A673 (cell line): ENCODE measurements around the gene POLR1G. TPM values are rescaled to one million over a fixed set of nuclear protein-coding genes. Genes with fewer than 3 reads are reported as not detected.

ENCODE experiments used
- BruUV-seq: library from RNA; stranded (reverse); fragments of 400-500 nt; replicated peaks from 2 replicates; lab custom pipeline; 2021; lab: Mats Ljungman, UMichigan
- CTCF ChIA-PET: fragments of 300-600 bp; sonication (Branson Sonifier 250); formaldehyde crosslinking; loops from one replicate; lab custom pipeline; 2022; ENCODE audit warnings: antibody characterized with exemption; lab: Charles Lee
- POLR2A ChIA-PET: fragments of 300-600 bp; sonication (Branson Sonifier 250); formaldehyde crosslinking; loops from one replicate; lab custom pipeline; 2022; ENCODE audit warnings: antibody characterized with exemption; ENCODE audit not compliant: low non-redundant PET; lab: Charles Lee
- DNase-seq: peaks from one replicate; pipeline ENCODE4 v3.0.0-alpha.2; 2015; ENCODE audit warnings: low spot score
- H3K27ac ChIP-seq: fragments of 200-600 bp; sonication (generic); 2 replicates; pipeline ENCODE4 v1.5.1; 2016; ENCODE audit warnings: mixed run types, low read depth, mild to moderate bottlenecking, mixed read lengths, antibody characterized with exemption, low read length; ENCODE audit not compliant: poor library complexity, severe bottlenecking
- H3K27me3 ChIP-seq: fragments of 200-600 bp; sonication (generic); replicated peaks from 2 replicates; pipeline ENCODE4 v1.6.1; 2017; ENCODE audit warnings: mixed run types, low read depth, mild to moderate bottlenecking, mixed read lengths, antibody characterized with exemption, low read length; ENCODE audit not compliant: insufficient read depth, poor library complexity
- H3K36me3 ChIP-seq: fragments of 200-600 bp; sonication (generic); 2 replicates; pipeline ENCODE4 v1.6.1; 2016; ENCODE audit warnings: mixed run types, mild to moderate bottlenecking, mixed read lengths, antibody characterized with exemption, low read length; ENCODE audit not compliant: insufficient read depth, poor library complexity, severe bottlenecking
- H3K4me1 ChIP-seq: fragments of 200-600 bp; sonication (generic); 2 replicates; pipeline ENCODE4 v1.6.1; 2017; ENCODE audit warnings: mixed run types, mild to moderate bottlenecking, mixed read lengths, antibody characterized with exemption, low read length; ENCODE audit not compliant: insufficient read depth, poor library complexity, severe bottlenecking
- H3K4me3 ChIP-seq: fragments of 200-600 bp; sonication (generic); 2 replicates; pipeline ENCODE4 v1.5.1; 2016; ENCODE audit warnings: low read depth, mixed run types, mild to moderate bottlenecking, mixed read lengths, low read length; ENCODE audit not compliant: poor library complexity, severe bottlenecking
- H3K9me3 ChIP-seq: fragments of 200-600 bp; sonication (generic); 2 replicates; pipeline ENCODE4 v1.6.1; 2016; ENCODE audit warnings: mixed run types, low read depth, mild to moderate bottlenecking, mixed read lengths, antibody characterized with exemption, low read length; ENCODE audit not compliant: poor library complexity, severe bottlenecking
- CTCF ChIP-seq: fragments of 300-800, 200-600 bp; sonication (generic); conservative IDR thresholded peaks from 2 replicates; pipeline ENCODE4 v1.5.1; 2017; ENCODE audit warnings: low read depth, mild to moderate bottlenecking, antibody characterized with exemption, low read length, moderate library complexity, mixed read lengths
- EZH2 ChIP-seq: fragments of 200-600 bp; sonication (generic); IDR thresholded peaks from 2 replicates; pipeline ENCODE4 v1.6.1; 2017; ENCODE audit warnings: borderline replicate concordance, low read depth, mild to moderate bottlenecking, mixed read lengths, antibody characterized with exemption, low read length; ENCODE audit not compliant: poor library complexity, severe bottlenecking
- intact Hi-C: fragments of 100-400 bp; cut with micrococcal nuclease; formaldehyde crosslinking; loops from one replicate; pipeline ENCODE4 v1.10.0; 2022; ENCODE audit not compliant: unreplicated experiment
- microRNA-seq: library from miRNA; unstranded; fragments of <30 nt; microRNA quantifications from one replicate; pipeline ENCODE4 v1.2.0, GENCODE V29; 2021
- total RNA-seq: library from RNA; stranded (reverse); gene quantifications from 2 replicates; pipeline ENCODE4 v1.2.3, GENCODE V29; 2021

Gene POLR1G
- total RNA-seq, 1 experiment from 2014 or later = 30.1 TPM

GRCh38 chr19:45456500-45456815 is 50.0 kb downstream of the POLR1G start:
- Histone ChIP-seq H3K4me1 (peaks cover 8% of the 10 kb centered on the region), H3K27ac (no peak overlapping the region), H3K4me3 (no peak overlapping the region), H3K36me3 (no peaks in the 10 kb centered on the region), H3K27me3 (no peaks in the 10 kb centered on the region), H3K9me3 (no peaks in the 10 kb centered on the region)
- intact Hi-C loops = no loop called here
- DNase-seq = no peak
- CTCF ChIA-PET = interaction anchor here (0.7 kb wide), 1 partner anchor 17 kb away, joined by 9 read pairs; no protein-coding TSS in a partner anchor
- BruUV-seq = no TSS peak
- POLR2A ChIA-PET = interaction anchor here (0.6 kb wide), 1 partner anchor 11 kb away, joined by 5 read pairs; no protein-coding TSS in a partner anchor
- no peak for TF ChIP-seq CTCF
- TF ChIP-seq EZH2 = no peak

GRCh38 chr19:45457776-45458175 is 51.3 kb downstream of the POLR1G start:
- TF ChIP-seq CTCF (no peak), EZH2 (no peak)
- Histone ChIP-seq H3K4me3 (no peak overlapping the region), H3K36me3 (no peaks in the 10 kb centered on the region), H3K27me3 (no peaks in the 10 kb centered on the region), H3K9me3 (no peaks in the 10 kb centered on the region), H3K4me1 (peaks cover 8% of the 10 kb centered on the region), H3K27ac (no peak overlapping the region)
- no peak for DNase-seq
- intact Hi-C loops = no loop called here
- ChIA-PET CTCF (interaction anchor here (0.6 kb wide), 1 partner anchor 70 kb away, joined by 6 read pairs; no protein-coding TSS in a partner anchor), POLR2A (no interaction called here)
- no TSS peak for BruUV-seq

Small RNAs within 50 kb of the gene (microRNA-seq; reads per million reads assigned to microRNA genes)
- gene MIR6088 = not detected

Other genes starting within 250 kb of the POLR1G start
- gene NKPD1, start 245.7 kb upstream of the POLR1G start, total RNA-seq = 0.30 and 0.37 TPM in 2 replicates
- gene TRAPPC6A, start 228.4 kb upstream of the POLR1G start, total RNA-seq = 5.8 and 8.8 TPM in 2 replicates
- gene BLOC1S3, start 227.9 kb upstream of the POLR1G start, total RNA-seq = 8.7 and 9.1 TPM in 2 replicates
- not detected in 2 replicates for gene EXOC3L2, start 161.2 kb upstream of the POLR1G start, total RNA-seq
- 44.0 and 46.4 TPM in 2 replicates for gene MARK4, start 155.4 kb upstream of the POLR1G start, total RNA-seq
- not detected in 2 replicates for gene CKM, start 83.8 kb upstream of the POLR1G start, total RNA-seq
- gene KLC3, start 65.9 kb upstream of the POLR1G start, total RNA-seq = 0.44 and 0.49 TPM in 2 replicates
- 51.6 and 59.2 TPM in 2 replicates for gene ERCC2, start 36.1 kb upstream of the POLR1G start, total RNA-seq
- 5.5 and 8.1 TPM in 2 replicates for gene PPP1R13L, start 1.6 kb upstream of the POLR1G start, total RNA-seq
- 158 and 165 TPM in 2 replicates for gene ERCC1, start 17.3 kb downstream of the POLR1G start, total RNA-seq
- gene FOSB, start 61.4 kb downstream of the POLR1G start, total RNA-seq = 1.0 and 1.9 TPM in 2 replicates
- gene RTN2, start 90.4 kb downstream of the POLR1G start, total RNA-seq = 6.6 and 9.1 TPM in 2 replicates
- gene PPM1N, start 91.8 kb downstream of the POLR1G start, total RNA-seq = 0.80 and 1.6 TPM in 2 replicates
- 89.6 and 102 TPM in 2 replicates for gene VASP, start 100.8 kb downstream of the POLR1G start, total RNA-seq
- 13.5 and 15.2 TPM in 2 replicates for gene OPA3, start 178.2 kb downstream of the POLR1G start, total RNA-seq
- not detected in 2 replicates for gene GPR4, start 195.6 kb downstream of the POLR1G start, total RNA-seq
- 17.0 and 21.0 TPM in 2 replicates for gene EML2, start 232.8 kb downstream of the POLR1G start, total RNA-seq